ENCODE data around the gene DNAAF5. TPM values are rescaled to one million over a fixed set of nuclear protein-coding genes. Genes with fewer than 3 reads are reported as not detected.

DNAAF5 gene
- total and polyA plus RNA-seq, 2 donors: 8.3 to 9.2 TPM

- H3K36me3 ChIP-seq (ENCODE audit: control insufficient read depth in 2 of 2, insufficient read depth in 2 of 2, low read length in 1 of 2): no peaks in the 10 kb centered on the region
- peaks cover 23 to 24% of the 10 kb centered on the region in 2 donors for H3K4me1 ChIP-seq (ENCODE audit: control insufficient read depth in 2 of 2, insufficient read depth in 2 of 2, low read length in 2 of 2)
- H3K9me3 ChIP-seq (ENCODE audit: control insufficient read depth in 2 of 2, insufficient read depth in 1 of 2, low read length in 1 of 2): no peaks in the 10 kb centered on the region
- H3K27ac ChIP-seq (ENCODE audit: low read depth in 1 of 2, low read length in 1 of 2): peak overlapping the region in 1 of 2 donors; percentile 36
- peaks cover 23 to 53% of the 10 kb centered on the region in 2 donors for H3K27me3 ChIP-seq (ENCODE audit: control insufficient read depth in 2 of 2, insufficient read depth in 1 of 2, low read length in 1 of 2)
- DNase-seq (ENCODE audit: low read depth in 6 of 9, low spot score in 9 of 9): peak in 2 of 9 donors; percentile 33 to 39
- WGBS: 7% methylated on average over 56 of the region's 56 CpGs
- H3K4me3 ChIP-seq (ENCODE audit: low read length in 2 of 2): peak overlapping the region; percentile 32 to 88
These were observed 89.1 kb downstream of the DNAAF5 start for GRCh38 chr7:815284-816216.

GRCh38 chr7:816300-816750, 89.8 kb downstream of the DNAAF5 start:
- H3K27ac ChIP-seq (ENCODE audit: low read depth in 1 of 2, low read length in 1 of 2): peak overlapping the region in 1 of 2 donors; percentile 65
- no peaks in the 10 kb centered on the region for H3K9me3 ChIP-seq (ENCODE audit: control insufficient read depth in 2 of 2, insufficient read depth in 1 of 2, low read length in 1 of 2)
- peak overlapping the region; percentile 32 to 88 for H3K4me3 ChIP-seq (ENCODE audit: low read length in 2 of 2)
- peaks cover 23 to 51% of the 10 kb centered on the region in 2 donors for H3K27me3 ChIP-seq (ENCODE audit: control insufficient read depth in 2 of 2, insufficient read depth in 1 of 2, low read length in 1 of 2)
- WGBS: under 1% methylated on average over 51 of the region's 51 CpGs
- peak; percentile 82 to 99 (median 96) for DNase-seq (ENCODE audit: low read depth in 6 of 9, low spot score in 9 of 9)
- H3K36me3 ChIP-seq (ENCODE audit: control insufficient read depth in 2 of 2, insufficient read depth in 2 of 2, low read length in 1 of 2): no peaks in the 10 kb centered on the region
- peaks cover 23 to 24% of the 10 kb centered on the region in 2 donors for H3K4me1 ChIP-seq (ENCODE audit: control insufficient read depth in 2 of 2, insufficient read depth in 2 of 2, low read length in 2 of 2)

GRCh38 chr7:816751-817671, 90.5 kb downstream of the DNAAF5 start:
- WGBS: under 1% methylated on average over 88 of the region's 88 CpGs
- peaks cover 0 to 4% of the 10 kb centered on the region in 2 donors for H3K36me3 ChIP-seq (ENCODE audit: control insufficient read depth in 2 of 2, insufficient read depth in 2 of 2, low read length in 1 of 2)
- peak overlapping the region; percentile 70 to 88 for H3K4me3 ChIP-seq (ENCODE audit: low read length in 2 of 2)
- H3K27ac ChIP-seq (ENCODE audit: low read depth in 1 of 2, low read length in 1 of 2): peak overlapping the region in 1 of 2 donors; percentile 65
- peaks cover 23 to 24% of the 10 kb centered on the region in 2 donors for H3K4me1 ChIP-seq (ENCODE audit: control insufficient read depth in 2 of 2, insufficient read depth in 2 of 2, low read length in 2 of 2)
- peak in 2 of 9 donors; percentile 18 to 41 for DNase-seq (ENCODE audit: low read depth in 6 of 9, low spot score in 9 of 9)
- H3K9me3 ChIP-seq (ENCODE audit: control insufficient read depth in 2 of 2, insufficient read depth in 1 of 2, low read length in 1 of 2): no peaks in the 10 kb centered on the region
- peaks cover 23 to 44% of the 10 kb centered on the region in 2 donors for H3K27me3 ChIP-seq (ENCODE audit: control insufficient read depth in 2 of 2, insufficient read depth in 1 of 2, low read length in 1 of 2)

GRCh38 chr7:818031-818699, 91.7 kb downstream of the DNAAF5 start:
- H3K36me3 ChIP-seq (ENCODE audit: control insufficient read depth in 2 of 2, insufficient read depth in 2 of 2, low read length in 1 of 2): peaks cover 4% of the 10 kb centered on the region in 2 donors
- peak in 1 of 9 donors; percentile 23 for DNase-seq (ENCODE audit: low read depth in 6 of 9, low spot score in 9 of 9)
- WGBS: 95% methylated on average over 8 of the region's 8 CpGs
- no peak overlapping the region for H3K27ac ChIP-seq (ENCODE audit: low read depth in 1 of 2, low read length in 1 of 2)
- peaks cover 16 to 17% of the 10 kb centered on the region in 2 donors for H3K4me1 ChIP-seq (ENCODE audit: control insufficient read depth in 2 of 2, insufficient read depth in 2 of 2, low read length in 2 of 2)
- H3K9me3 ChIP-seq (ENCODE audit: control insufficient read depth in 2 of 2, insufficient read depth in 1 of 2, low read length in 1 of 2): no peaks in the 10 kb centered on the region
- H3K4me3 ChIP-seq (ENCODE audit: low read length in 2 of 2): no peak overlapping the region
- H3K27me3 ChIP-seq (ENCODE audit: control insufficient read depth in 2 of 2, insufficient read depth in 1 of 2, low read length in 1 of 2): peaks cover 23 to 34% of the 10 kb centered on the region in 2 donors

- no peak for DNase-seq (ENCODE audit: low read depth in 6 of 9, low spot score in 9 of 9)
- no peak overlapping the region for H3K27ac ChIP-seq (ENCODE audit: low read depth in 1 of 2, low read length in 1 of 2)
- 94% methylated on average over 1 of the region's 1 CpG for WGBS
- H3K27me3 ChIP-seq (ENCODE audit: control insufficient read depth in 2 of 2, insufficient read depth in 1 of 2, low read length in 1 of 2): peaks cover 8 to 13% of the 10 kb centered on the region in 2 donors
- H3K4me3 ChIP-seq (ENCODE audit: low read length in 2 of 2): no peak overlapping the region
- peaks cover 9 to 12% of the 10 kb centered on the region in 2 donors for H3K4me1 ChIP-seq (ENCODE audit: control insufficient read depth in 2 of 2, insufficient read depth in 2 of 2, low read length in 2 of 2)
- H3K9me3 ChIP-seq (ENCODE audit: control insufficient read depth in 2 of 2, insufficient read depth in 1 of 2, low read length in 1 of 2): no peaks in the 10 kb centered on the region
- H3K36me3 ChIP-seq (ENCODE audit: control insufficient read depth in 2 of 2, insufficient read depth in 2 of 2, low read length in 1 of 2): peaks cover 6 to 8% of the 10 kb centered on the region in 2 donors
These were observed 93.8 kb downstream of the DNAAF5 start for GRCh38 chr7:820341-820740.

- Histone ChIP-seq H3K36me3 (ENCODE audit: control insufficient read depth in 2 of 2, insufficient read depth in 2 of 2, low read length in 1 of 2) (peaks cover 6 to 8% of the 10 kb centered on the region in 2 donors), H3K27me3 (ENCODE audit: control insufficient read depth in 2 of 2, insufficient read depth in 1 of 2, low read length in 1 of 2) (peaks cover 0 to 6% of the 10 kb centered on the region in 2 donors), H3K4me3 (ENCODE audit: low read length in 2 of 2) (no peak overlapping the region), H3K4me1 (ENCODE audit: control insufficient read depth in 2 of 2, insufficient read depth in 2 of 2, low read length in 2 of 2) (peaks cover 4 to 6% of the 10 kb centered on the region in 2 donors), H3K9me3 (ENCODE audit: control insufficient read depth in 2 of 2, insufficient read depth in 1 of 2, low read length in 1 of 2) (no peaks in the 10 kb centered on the region), H3K27ac (ENCODE audit: low read depth in 1 of 2, low read length in 1 of 2) (no peak overlapping the region)
- no peak for DNase-seq (ENCODE audit: low read depth in 6 of 9, low spot score in 9 of 9)
- WGBS: 88% methylated on average over 11 of the region's 11 CpGs
These were observed 95.2 kb downstream of the DNAAF5 start for GRCh38 chr7:821688-822087.

- no peak for DNase-seq (ENCODE audit: low read depth in 6 of 9, low spot score in 9 of 9)
- H3K27ac ChIP-seq (ENCODE audit: low read depth in 1 of 2, low read length in 1 of 2): no peak overlapping the region
- H3K27me3 ChIP-seq (ENCODE audit: control insufficient read depth in 2 of 2, insufficient read depth in 1 of 2, low read length in 1 of 2): no peaks in the 10 kb centered on the region
- no peaks in the 10 kb centered on the region for H3K4me1 ChIP-seq (ENCODE audit: control insufficient read depth in 2 of 2, insufficient read depth in 2 of 2, low read length in 2 of 2)
- whole genome bisulfite sequencing: 97% methylated on average over 32 of the region's 32 CpGs
- H3K4me3 ChIP-seq (ENCODE audit: low read length in 2 of 2): no peak overlapping the region
- no peaks in the 10 kb centered on the region for H3K9me3 ChIP-seq (ENCODE audit: control insufficient read depth in 2 of 2, insufficient read depth in 1 of 2, low read length in 1 of 2)
- peaks cover 6 to 8% of the 10 kb centered on the region in 2 donors for H3K36me3 ChIP-seq (ENCODE audit: control insufficient read depth in 2 of 2, insufficient read depth in 2 of 2, low read length in 1 of 2)
These were observed 96.3 kb downstream of the DNAAF5 start for GRCh38 chr7:822692-823276.

- H3K4me1 ChIP-seq (ENCODE audit: control insufficient read depth in 2 of 2, insufficient read depth in 2 of 2, low read length in 2 of 2): no peaks in the 10 kb centered on the region
- peaks cover 6 to 8% of the 10 kb centered on the region in 2 donors for H3K36me3 ChIP-seq (ENCODE audit: control insufficient read depth in 2 of 2, insufficient read depth in 2 of 2, low read length in 1 of 2)
- no peak overlapping the region for H3K27ac ChIP-seq (ENCODE audit: low read depth in 1 of 2, low read length in 1 of 2)
- WGBS: 96% methylated on average over 8 of the region's 8 CpGs
- no peak for DNase-seq (ENCODE audit: low read depth in 6 of 9, low spot score in 9 of 9)
- H3K9me3 ChIP-seq (ENCODE audit: control insufficient read depth in 2 of 2, insufficient read depth in 1 of 2, low read length in 1 of 2): no peaks in the 10 kb centered on the region
- H3K27me3 ChIP-seq (ENCODE audit: control insufficient read depth in 2 of 2, insufficient read depth in 1 of 2, low read length in 1 of 2): no peaks in the 10 kb centered on the region
- H3K4me3 ChIP-seq (ENCODE audit: low read length in 2 of 2): no peak overlapping the region
These were observed 97.2 kb downstream of the DNAAF5 start for GRCh38 chr7:823649-824048.
